ENCODE data around the gene PLA2G4B.

Gene PLA2G4B

GRCh38 chr15:41836713-41837454 lies 1.8 kb upstream of the PLA2G4B start:
- no peaks in the 10 kb centered on the region for H3K9me3 ChIP-seq (ENCODE audit: insufficient read depth, low read depth, low read length)
- H3K9me2 ChIP-seq (replicated peaks; ENCODE audit: low read depth, low read length): no peaks in the 10 kb centered on the region
- H3K36me3 ChIP-seq (ENCODE audit: insufficient read depth, low read length): no peaks in the 10 kb centered on the region
- no peak for TF ChIP-seq CTCF (conservative IDR thresholded peaks at IDR 0.05; ENCODE audit: low read length)
- no peak for TF ChIP-seq EZH2phosphoT487 (IDR thresholded peaks at IDR 0.05; ENCODE audit: borderline replicate concordance)
- H3F3A ChIP-seq (ENCODE audit: low read depth): peaks cover 2% of the 10 kb centered on the region; the same call in 1 of the 2 replicates
- peaks cover 17% of the 10 kb centered on the region; the same call in 1 of the 2 replicates for H3K79me2 ChIP-seq (ENCODE audit: insufficient read depth, low read length)
- H3K4me2 ChIP-seq (ENCODE audit: low read depth, low read length, poor library complexity, severe bottlenecking): peak overlapping the region; percentile 36
- H3K27me3 ChIP-seq (ENCODE audit: insufficient read depth, low read length, poor library complexity, severe bottlenecking): no peaks in the 10 kb centered on the region
- no peaks in the 10 kb centered on the region for H4K20me1 ChIP-seq (ENCODE audit: insufficient read depth, low read length, poor library complexity, severe bottlenecking)
- no peak overlapping the region for H2AFZ ChIP-seq (ENCODE audit: low read length)
- no peak overlapping the region for H3K4me3 ChIP-seq (ENCODE audit: low read length, poor library complexity, severe bottlenecking)
- peaks cover 39% of the 10 kb centered on the region for H3K4me1 ChIP-seq (ENCODE audit: insufficient read depth, low read length, poor library complexity, severe bottlenecking)
- peak overlapping the region; percentile 4 for H3K9ac ChIP-seq (ENCODE audit: low read depth, low read length, poor library complexity, severe bottlenecking)

- H3K9me3 ChIP-seq (ENCODE audit: insufficient read depth, low read depth, low read length): no peaks in the 10 kb centered on the region
- no peak overlapping the region for H3K9ac ChIP-seq (ENCODE audit: low read depth, low read length, poor library complexity, severe bottlenecking)
Measured at GRCh38 chr15:41839781-41840491, 1.3 kb downstream of the PLA2G4B start.

GRCh38 chr15:41840673-41841072 lies 2.0 kb downstream of the PLA2G4B start:
- no peak for TF ChIP-seq CTCF (conservative IDR thresholded peaks at IDR 0.05; ENCODE audit: low read length)
- no peak for TF ChIP-seq EZH2phosphoT487 (IDR thresholded peaks at IDR 0.05; ENCODE audit: borderline replicate concordance)
- Histone ChIP-seq H3K4me3 (ENCODE audit: low read length, poor library complexity, severe bottlenecking) (no peak overlapping the region), H3K36me3 (ENCODE audit: insufficient read depth, low read length) (no peaks in the 10 kb centered on the region), H3K79me2 (ENCODE audit: insufficient read depth, low read length) (no peaks in the 10 kb centered on the region), H2AFZ (ENCODE audit: low read length) (no peak overlapping the region), H3K4me2 (ENCODE audit: low read depth, low read length, poor library complexity, severe bottlenecking) (no peak overlapping the region), H3K9ac (ENCODE audit: low read depth, low read length, poor library complexity, severe bottlenecking) (no peak overlapping the region), H3K9me2 (replicated peaks; ENCODE audit: low read depth, low read length) (no peaks in the 10 kb centered on the region), H3K4me1 (ENCODE audit: insufficient read depth, low read length, poor library complexity, severe bottlenecking) (peaks cover 14% of the 10 kb centered on the region), H3F3A (ENCODE audit: low read depth) (no peaks in the 10 kb centered on the region), H3K27me3 (ENCODE audit: insufficient read depth, low read length, poor library complexity, severe bottlenecking) (no peaks in the 10 kb centered on the region), H3K9me3 (ENCODE audit: insufficient read depth, low read depth, low read length) (no peaks in the 10 kb centered on the region), H4K20me1 (ENCODE audit: insufficient read depth, low read length, poor library complexity, severe bottlenecking) (no peaks in the 10 kb centered on the region)

More at GRCh38 chr15:41839781-41840491, 1.3 kb downstream of the PLA2G4B start:
- Histone ChIP-seq H3K4me3 (ENCODE audit: low read length, poor library complexity, severe bottlenecking) (no peak overlapping the region), H3K4me1 (ENCODE audit: insufficient read depth, low read length, poor library complexity, severe bottlenecking) (peaks cover 18% of the 10 kb centered on the region), H4K20me1 (ENCODE audit: insufficient read depth, low read length, poor library complexity, severe bottlenecking) (no peaks in the 10 kb centered on the region), H3K4me2 (ENCODE audit: low read depth, low read length, poor library complexity, severe bottlenecking) (no peak overlapping the region), H3K27me3 (ENCODE audit: insufficient read depth, low read length, poor library complexity, severe bottlenecking) (no peaks in the 10 kb centered on the region), H3K79me2 (ENCODE audit: insufficient read depth, low read length) (peaks cover 6% of the 10 kb centered on the region; the same call in 1 of the 2 replicates), H3K9me2 (replicated peaks; ENCODE audit: low read depth, low read length) (no peaks in the 10 kb centered on the region), H3K36me3 (ENCODE audit: insufficient read depth, low read length) (no peaks in the 10 kb centered on the region), H3F3A (ENCODE audit: low read depth) (no peaks in the 10 kb centered on the region), H2AFZ (ENCODE audit: low read length) (no peak overlapping the region)
- TF ChIP-seq EZH2phosphoT487 (IDR thresholded peaks at IDR 0.05; ENCODE audit: borderline replicate concordance) (no peak), CTCF (conservative IDR thresholded peaks at IDR 0.05; ENCODE audit: low read length) (no peak)
